ENCODE data around the gene EFCAB14. TPM values are rescaled to one million over a fixed set of nuclear protein-coding genes. Genes with fewer than 3 reads are reported as not detected.
A peak's percentile ranks its signal among the peaks of the same experiment; 100 is the strongest.
"Not testable (repeated sequence)": the region's sequence is repeated elsewhere in the genome, so short reads cannot be mapped to it uniquely, and the experiment has no call there.

EFCAB14 gene
- total RNA-seq, 8 experiments from 2014 or later: 14.5 to 56.9 (median 31.0) TPM

- no peak for ATAC-seq (replicated peaks in 6 of 8)
- in situ Hi-C loops (cut with MboI; ENCODE audit: low pct_unique_long_range_greater_than_20kb in 2 of 9, low sequenced_read_pairs in 9 of 9, unreplicated experiment in 9 of 9): no loop called here
- H3K27ac ChIP-seq: no peak overlapping the region
These were observed 63.1 kb downstream of the EFCAB14 start for GRCh38 chr1:46655848-46656247.

GRCh38 chr1:46654698-46655097, 64.2 kb downstream of the EFCAB14 start:
- in situ Hi-C loops (cut with MboI; ENCODE audit: low pct_unique_long_range_greater_than_20kb in 2 of 9, low sequenced_read_pairs in 9 of 9, unreplicated experiment in 9 of 9); H3K27ac ChIP-seq; H3K4me1 ChIP-seq (replicated peaks in 1 of 2); ATAC-seq (replicated peaks in 6 of 8); H3K4me3 ChIP-seq: not testable (repeated sequence)
- WGBS, 10 experiments: 89 to 100% (median 100%) methylated on average over 1 to 2 of the region's 2 CpGs; no CpG with 5 or more reads in 5 of the 10 experiments

More at GRCh38 chr1:46655848-46656247, 63.1 kb downstream of the EFCAB14 start:
- no peak overlapping the region for H3K4me3 ChIP-seq
- no peaks in the 10 kb centered on the region for H3K4me1 ChIP-seq (replicated peaks in 1 of 2)

DNA sequence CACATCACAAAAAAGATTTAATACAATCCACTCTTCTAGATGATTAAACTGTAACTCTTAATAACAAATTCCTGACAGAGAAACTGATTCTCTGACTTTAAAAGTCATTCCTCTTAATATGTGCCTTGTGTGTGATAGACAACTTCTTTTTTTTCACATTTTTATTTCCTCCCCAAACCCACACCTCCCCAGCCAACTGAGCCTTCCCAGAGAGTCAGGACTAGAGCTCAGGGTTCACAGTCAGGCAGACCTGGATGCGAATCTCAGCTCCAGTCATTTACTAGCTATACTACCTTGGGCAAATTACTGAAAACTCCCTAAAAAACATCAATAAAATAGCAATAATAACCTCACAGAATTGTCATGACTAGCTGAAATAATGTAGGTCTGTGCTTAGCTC, 64.9 kb downstream of the EFCAB14 start:
- WGBS, 10 experiments: 40 to 100% (median 68%) methylated on average over 1 of the region's 1 CpG; no CpG with 5 or more reads in 6 of the 10 experiments
- in situ Hi-C loops (cut with MboI; ENCODE audit: low pct_unique_long_range_greater_than_20kb in 2 of 9, low sequenced_read_pairs in 9 of 9, unreplicated experiment in 9 of 9): no loop called here
- H3K27ac ChIP-seq: no peak overlapping the region
- no peak overlapping the region for H3K4me3 ChIP-seq
- H3K4me1 ChIP-seq (replicated peaks in 1 of 2): no peaks in the 10 kb centered on the region
- no peak for ATAC-seq (replicated peaks in 6 of 8)

DNA sequence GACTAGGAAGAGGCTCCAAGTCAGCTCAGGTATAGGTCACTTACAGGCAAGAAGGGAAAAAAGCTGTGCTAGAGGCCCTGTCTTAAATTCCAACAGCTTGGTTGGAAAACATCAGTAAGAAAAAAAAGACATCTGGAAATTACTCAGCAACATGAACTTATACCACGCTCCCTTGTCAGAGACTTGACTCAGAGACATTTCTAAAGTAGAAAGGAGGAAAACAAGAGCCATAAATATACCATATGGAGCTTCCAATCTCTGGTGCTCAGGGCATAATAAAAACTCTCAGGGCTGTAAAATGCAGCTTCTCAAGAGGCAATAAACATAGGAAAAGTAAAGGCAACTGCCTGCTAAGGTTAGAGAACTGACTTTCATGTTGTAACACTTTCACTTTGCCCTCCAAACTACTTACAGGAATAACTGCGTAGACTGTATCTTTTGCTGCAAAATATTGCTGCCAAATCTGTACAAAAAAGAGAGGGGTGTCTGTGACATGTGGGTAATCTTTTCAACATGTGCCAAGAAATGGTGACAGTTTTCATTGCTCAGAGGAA, 65.4 kb downstream of the EFCAB14 start:
- WGBS, 10 experiments: 33 to 100% (median 83%) methylated on average over 1 to 2 of the region's 2 CpGs; no CpG with 5 or more reads in 1 of the 10 experiments

GRCh38 chr1:46652321-46653100, 66.4 kb downstream of the EFCAB14 start:
- Histone ChIP-seq H3K4me3 (no peak overlapping the region), H3K4me1 (replicated peaks in 1 of 2) (no peaks in the 10 kb centered on the region), H3K27ac (no peak overlapping the region)
- ATAC-seq (replicated peaks in 6 of 8): no peak
- in situ Hi-C loops (cut with MboI; ENCODE audit: low pct_unique_long_range_greater_than_20kb in 2 of 9, low sequenced_read_pairs in 9 of 9, unreplicated experiment in 9 of 9): no loop called here
- 56 to 100% (median 71%) methylated on average over 2 to 6 of the region's 6 CpGs for WGBS, 10 experiments

More for the DNA sequence above, 65.4 kb downstream of the EFCAB14 start:
- no peak overlapping the region for H3K4me3 ChIP-seq
- in situ Hi-C loops (cut with MboI; ENCODE audit: low pct_unique_long_range_greater_than_20kb in 2 of 9, low sequenced_read_pairs in 9 of 9, unreplicated experiment in 9 of 9): no loop called here
- H3K4me1 ChIP-seq (replicated peaks in 1 of 2): no peaks in the 10 kb centered on the region
- no peak overlapping the region for H3K27ac ChIP-seq
- ATAC-seq (replicated peaks in 6 of 8): no peak

GRCh38 chr1:46651152-46651551, 67.8 kb downstream of the EFCAB14 start:
- ATAC-seq (replicated peaks in 6 of 8); H3K4me1 ChIP-seq (replicated peaks in 1 of 2); H3K4me3 ChIP-seq; H3K27ac ChIP-seq; in situ Hi-C loops (cut with MboI; ENCODE audit: low pct_unique_long_range_greater_than_20kb in 2 of 9, low sequenced_read_pairs in 9 of 9, unreplicated experiment in 9 of 9): not testable (repeated sequence)
- WGBS, 10 experiments: no CpG with 5 or more reads among the region's 3 CpGs

DNA sequence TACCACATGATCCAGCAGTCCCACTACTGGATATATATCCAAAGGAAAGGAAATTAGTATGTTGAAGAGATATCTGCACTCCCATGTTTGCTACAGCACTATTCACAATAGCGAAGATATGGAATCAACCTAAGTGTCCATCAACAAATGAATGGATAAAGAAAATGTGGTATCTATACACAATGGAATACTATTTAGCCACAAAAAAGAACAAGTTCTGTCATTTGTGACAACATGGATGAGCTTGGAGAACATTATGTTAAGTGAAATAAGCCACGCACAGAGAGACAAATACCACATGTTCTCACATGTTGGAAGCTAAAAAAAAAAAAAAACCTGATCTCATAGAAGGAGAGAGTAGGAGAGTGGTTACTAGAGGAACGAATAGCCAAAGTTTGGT, 68.4 kb downstream of the EFCAB14 start:
- Histone ChIP-seq H3K27ac (no peak overlapping the region), H3K4me3 (no peak overlapping the region), H3K4me1 (replicated peaks in 1 of 2) (no peaks in the 10 kb centered on the region)
- 76 to 100% (median 98%) methylated on average over 2 to 3 of the region's 3 CpGs for WGBS, 10 experiments
- in situ Hi-C loops (cut with MboI; ENCODE audit: low pct_unique_long_range_greater_than_20kb in 2 of 9, low sequenced_read_pairs in 9 of 9, unreplicated experiment in 9 of 9): no loop called here
- no peak for ATAC-seq (replicated peaks in 6 of 8)

DNA sequence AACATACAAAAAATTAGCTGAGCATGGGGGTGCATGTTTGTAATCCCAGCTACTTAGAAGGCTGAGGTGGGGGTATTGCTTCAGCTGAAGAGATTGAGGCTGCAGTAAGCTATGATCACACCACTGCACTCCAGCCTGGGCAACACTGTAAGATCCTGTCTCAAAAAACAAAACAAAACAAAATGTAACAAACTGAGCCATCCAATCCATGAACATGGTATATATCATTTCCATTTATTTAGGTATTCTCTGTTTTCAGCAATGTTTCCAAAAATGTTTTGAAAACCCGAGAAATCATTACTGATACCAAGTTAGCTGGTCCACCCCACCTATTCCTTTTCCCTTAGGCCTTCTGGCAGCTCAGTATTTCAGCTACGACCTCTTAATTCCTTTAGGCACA, 69.2 kb downstream of the EFCAB14 start:
- in situ Hi-C loops (cut with MboI; ENCODE audit: low pct_unique_long_range_greater_than_20kb in 2 of 9, low sequenced_read_pairs in 9 of 9, unreplicated experiment in 9 of 9): no loop called here
- no peaks in the 10 kb centered on the region for H3K4me1 ChIP-seq (replicated peaks in 1 of 2)
- WGBS, 10 experiments: 80 to 100% (median 100%) methylated on average over 1 to 2 of the region's 2 CpGs; no CpG with 5 or more reads in 2 of the 10 experiments
- H3K4me3 ChIP-seq: no peak overlapping the region
- ATAC-seq (replicated peaks in 6 of 8): no peak
- H3K27ac ChIP-seq: no peak overlapping the region

- H3K4me1 ChIP-seq (replicated peaks in 1 of 2): no peaks in the 10 kb centered on the region
- 93 to 100% (median 100%) methylated on average over 2 to 3 of the region's 3 CpGs; no CpG with 5 or more reads in 1 of the 10 experiments for WGBS, 10 experiments
These were observed 71.3 kb downstream of the EFCAB14 start for GRCh38 chr1:46647611-46648010.

GRCh38 chr1:46646844-46647243, 72.1 kb downstream of the EFCAB14 start:
- no peaks in the 10 kb centered on the region for H3K4me1 ChIP-seq (replicated peaks in 1 of 2)
- WGBS, 10 experiments: 52 to 100% (median 100%) methylated on average over 1 to 2 of the region's 2 CpGs; no CpG with 5 or more reads in 2 of the 10 experiments
- in situ Hi-C loops (cut with MboI; ENCODE audit: low pct_unique_long_range_greater_than_20kb in 2 of 9, low sequenced_read_pairs in 9 of 9, unreplicated experiment in 9 of 9): no loop called here
- ATAC-seq (replicated peaks in 6 of 8): no peak
- H3K4me3 ChIP-seq: no peak overlapping the region
- H3K27ac ChIP-seq: no peak overlapping the region

More at GRCh38 chr1:46647611-46648010, 71.3 kb downstream of the EFCAB14 start:
- no peak overlapping the region for H3K27ac ChIP-seq
- H3K4me3 ChIP-seq: no peak overlapping the region
- in situ Hi-C loops (cut with MboI; ENCODE audit: low pct_unique_long_range_greater_than_20kb in 2 of 9, low sequenced_read_pairs in 9 of 9, unreplicated experiment in 9 of 9): no loop called here
- no peak for ATAC-seq (replicated peaks in 6 of 8)

- ATAC-seq (replicated peaks in 6 of 8): no peak
- no peak overlapping the region for H3K4me3 ChIP-seq
- H3K27ac ChIP-seq: no peak overlapping the region
- in situ Hi-C loops (cut with MboI; ENCODE audit: low pct_unique_long_range_greater_than_20kb in 2 of 9, low sequenced_read_pairs in 9 of 9, unreplicated experiment in 9 of 9): no loop called here
- no peaks in the 10 kb centered on the region for H3K4me1 ChIP-seq (replicated peaks in 1 of 2)
- 0 to 100% (median 90%) methylated on average over 1 of the region's 1 CpG; no CpG with 5 or more reads in 1 of the 10 experiments for WGBS, 10 experiments
These were observed 72.6 kb downstream of the EFCAB14 start for GRCh38 chr1:46646331-46646730.

GRCh38 chr1:46645815-46646214, 73.1 kb downstream of the EFCAB14 start:
- Histone ChIP-seq H3K4me1 (replicated peaks in 1 of 2) (no peaks in the 10 kb centered on the region), H3K27ac (no peak overlapping the region), H3K4me3 (no peak overlapping the region)
- ATAC-seq (replicated peaks in 6 of 8): no peak
- 73 to 100% (median 90%) methylated on average over 1 to 4 of the region's 4 CpGs for WGBS, 10 experiments
- in situ Hi-C loops (cut with MboI; ENCODE audit: low pct_unique_long_range_greater_than_20kb in 2 of 9, low sequenced_read_pairs in 9 of 9, unreplicated experiment in 9 of 9): no loop called here

GRCh38 chr1:46643368-46643775, 75.5 kb downstream of the EFCAB14 start:
- Histone ChIP-seq H3K27ac (no peak overlapping the region), H3K4me3 (no peak overlapping the region), H3K4me1 (replicated peaks in 1 of 2) (no peaks in the 10 kb centered on the region)
- in situ Hi-C loops (cut with MboI; ENCODE audit: low pct_unique_long_range_greater_than_20kb in 2 of 9, low sequenced_read_pairs in 9 of 9, unreplicated experiment in 9 of 9): no loop called here
- ATAC-seq (replicated peaks in 6 of 8): peak in 3 of 8 experiments; percentile 76 to 98 (median 86)

All from motor neuron (in vitro differentiated cells).